ENCODE results near the gene HS3ST3B1. TPM values are rescaled to one million over a fixed set of nuclear protein-coding genes. Genes with fewer than 3 reads are reported as not detected.

The HS3ST3B1 gene
- 1 to 10 TPM; 2.9 to 6.7 TPM for total RNA-seq
- polyA plus RNA-seq (ENCODE audit: insufficient read length in 6 of 6), result 1 to 10 TPM; 1.9 to 3.3 (median 2.3) TPM
- long read RNA-seq, donor 1, full-length matches to known transcripts, result 1 of 1 reads
- long read RNA-seq, donor 1, partial matches to known transcripts, result 0 of 1 reads
- long read RNA-seq, donor 1, other reads (novel, unspliced or antisense), result 0 of 1 reads
- long read RNA-seq, donor 2, full-length matches to known transcripts, result 2 of 2 reads
- long read RNA-seq, donor 2, partial matches to known transcripts, result 0 of 2 reads
- long read RNA-seq, donor 2, other reads (novel, unspliced or antisense), result 0 of 2 reads
- long read RNA-seq, donor 3, result 0 reads
- long read RNA-seq, donor 4, result 0 reads
- long read RNA-seq, donor 5, result 0 reads
- long read RNA-seq, donor 6, full-length matches to known transcripts, result 1 of 1 reads
- long read RNA-seq, donor 6, partial matches to known transcripts, result 0 of 1 reads
- long read RNA-seq, donor 6, other reads (novel, unspliced or antisense), result 0 of 1 reads
- long read RNA-seq, donor 7, partial matches to known transcripts, result 0 of 1 reads
- long read RNA-seq, donor 7, other reads (novel, unspliced or antisense), result 0 of 1 reads
- long read RNA-seq, donor 8, result 0 reads
- long read RNA-seq, donor 9, result 0 reads
- long read RNA-seq, donor 10, full-length matches to known transcripts, result 2 of 2 reads
- long read RNA-seq, donor 10, partial matches to known transcripts, result 0 of 2 reads
- long read RNA-seq, donor 10, other reads (novel, unspliced or antisense), result 0 of 2 reads
- long read RNA-seq, donor 11, result 0 reads
- long read RNA-seq, donor 12, result 0 reads

- intact Hi-C loops (cut with DNase I), result loop anchor here in 1 of 2 donors (10.0 kb wide), 1 partner anchor 696 kb away; the partner anchor contains the start of gene HS3ST3A1
Observed at GRCh38 chr17:14300575-14301278, at the start of gene HS3ST3B1. HS3ST3B1 (plus strand) TSS chr17:14301081; CDS start chr17:14301519, 438 bp downstream.

GRCh38 chr17:14261406-14261805 is 39.5 kb upstream of the HS3ST3B1 start:
- Histone ChIP-seq H3K27ac (no peak overlapping the region), H3K9me3 (peaks cover 0 to 8% of the 10 kb centered on the region in 2 donors), H3K27me3 (no peaks in the 10 kb centered on the region), H3K4me1 (no peaks in the 10 kb centered on the region), H3K36me3 (no peaks in the 10 kb centered on the region), H3K4me3 (no peak overlapping the region)
- DNase-seq (no peak), ATAC-seq (no peak)
- no peak for TF ChIP-seq CTCF (IDR thresholded peaks at IDR 0.05)
- intact Hi-C loops (cut with DNase I), result no loop called here

More at GRCh38 chr17:14300575-14301278, at the start of gene HS3ST3B1:
- H3K36me3 ChIP-seq, result no peaks in the 10 kb centered on the region
- TF ChIP-seq CTCF (IDR thresholded peaks at IDR 0.05), result no peak
- peak within 1 kb of the TSS; percentile 73 to 94 for H3K27ac ChIP-seq
- H3K4me1 ChIP-seq, result peaks cover 16 to 73% of the 10 kb centered on the region in 2 donors
- no peaks in the 10 kb centered on the region for H3K9me3 ChIP-seq
- ATAC-seq, result peak; percentile 90
- H3K27me3 ChIP-seq, result peaks cover 55 to 100% of the 10 kb centered on the region in 2 donors
- peak; percentile 96 to 99 (median 98) for DNase-seq
- H3K4me3 ChIP-seq, result peak within 1 kb of the TSS; percentile 59 to 73

GRCh38 chr17:14268264-14268663 is 32.6 kb upstream of the HS3ST3B1 start:
- H3K4me1 ChIP-seq, result no peaks in the 10 kb centered on the region
- intact Hi-C loops (cut with DNase I), result no loop called here

GRCh38 chr17:14269473-14269872 is 31.4 kb upstream of the HS3ST3B1 start:
- no peaks in the 10 kb centered on the region for H3K9me3 ChIP-seq
- H3K4me3 ChIP-seq, result no peak overlapping the region
- no peaks in the 10 kb centered on the region for H3K27me3 ChIP-seq
- H3K36me3 ChIP-seq, result no peaks in the 10 kb centered on the region
- DNase-seq (no peak), ATAC-seq (no peak)
- no peak overlapping the region for H3K27ac ChIP-seq
- no peak for TF ChIP-seq CTCF (IDR thresholded peaks at IDR 0.05)
- intact Hi-C loops (cut with DNase I), result no loop called here
- no peaks in the 10 kb centered on the region for H3K4me1 ChIP-seq

More at GRCh38 chr17:14268264-14268663, 32.6 kb upstream of the HS3ST3B1 start:
- H3K27me3 ChIP-seq, result no peaks in the 10 kb centered on the region
- no peak overlapping the region for H3K27ac ChIP-seq
- ATAC-seq (no peak), DNase-seq (no peak)
- H3K9me3 ChIP-seq, result no peaks in the 10 kb centered on the region
- no peak overlapping the region for H3K4me3 ChIP-seq
- TF ChIP-seq CTCF (IDR thresholded peaks at IDR 0.05), result no peak
- no peaks in the 10 kb centered on the region for H3K36me3 ChIP-seq

Data from left lung (tissue), 14 donors.